Activated CD4-positive, alpha-beta T cell treated with anti-CD3 and anti-CD28 coated beads, Interleukin-2, amount 10 ng/mL, durations not matched to agents 7 days and 5 days (primary cell): Measurements from ENCODE around the gene UBA1. TPM values are rescaled to one million over a fixed set of nuclear protein-coding genes. Genes with fewer than 3 reads are reported as not detected.

Experiments
- CTCF ChIA-PET: fragments of 350-600 bp; sonication (Branson Sonifier 250); formaldehyde crosslinking; loops from one replicate; lab custom pipeline; 2021; ENCODE audit warnings: antibody characterized with exemption; lab: Charles Lee
- POLR2A ChIA-PET: fragments of 350-600 bp; sonication (Branson Sonifier 250); formaldehyde crosslinking; loops from one replicate; lab custom pipeline; 2021; ENCODE audit warnings: antibody characterized with exemption; lab: Charles Lee
- DNase-seq: peaks from one replicate; pipeline ENCODE4 v3.0.0-alpha.2; 2020
- H3K27ac Mint-ChIP-seq: one replicate; pipeline ENCODE4 v1.8.0; 2021; ENCODE audit warnings: mild to moderate bottlenecking, moderate library complexity, mixed read lengths
- H3K27me3 Mint-ChIP-seq: one replicate; pipeline ENCODE4 v1.8.0; 2021; ENCODE audit warnings: mixed read lengths
- H3K36me3 Mint-ChIP-seq: one replicate; pipeline ENCODE4 v1.8.0; 2021; ENCODE audit warnings: low read depth, mixed read lengths
- H3K4me1 Mint-ChIP-seq: one replicate; pipeline ENCODE4 v1.8.0; 2021; ENCODE audit warnings: mixed read lengths
- H3K4me3 Mint-ChIP-seq: one replicate; pipeline ENCODE4 v1.8.0; 2021; ENCODE audit warnings: mild to moderate bottlenecking, moderate library complexity, mixed read lengths
- H3K9me3 Mint-ChIP-seq: one replicate; pipeline ENCODE4 v1.8.0; 2021; ENCODE audit warnings: mixed read lengths
- total RNA-seq, 2 experiments: library from RNA; stranded (reverse); gene quantifications; one replicate each; pipeline ENCODE4 v1.2.3, GENCODE V29; 2021

Gene UBA1
- total RNA-seq, 2 experiments from 2014 or later, result 162 to 177 TPM

- ChIA-PET CTCF (no interaction called here), POLR2A (no interaction called here)
- Mint-ChIP-seq H3K4me1 (peaks cover 43% of the 10 kb centered on the region), H3K4me3 (no peak overlapping the region), H3K27me3 (no peaks in the 10 kb centered on the region), H3K36me3 (peaks cover 49% of the 10 kb centered on the region), H3K27ac (no peak overlapping the region), H3K9me3 (no peaks in the 10 kb centered on the region)
- no peak for DNase-seq
Measured at GRCh38 chrX:47198026-47198686, 4.5 kb downstream of the UBA1 start.

GRCh38 chrX:47198687-47199080 lies 5.1 kb downstream of the UBA1 start:
- Mint-ChIP-seq H3K36me3 (peaks cover 52% of the 10 kb centered on the region), H3K4me1 (peaks cover 39% of the 10 kb centered on the region), H3K9me3 (no peaks in the 10 kb centered on the region), H3K27ac (no peak overlapping the region), H3K27me3 (no peaks in the 10 kb centered on the region), H3K4me3 (no peak overlapping the region)
- no peak for DNase-seq
- ChIA-PET POLR2A (no interaction called here), CTCF (no interaction called here)

DNA sequence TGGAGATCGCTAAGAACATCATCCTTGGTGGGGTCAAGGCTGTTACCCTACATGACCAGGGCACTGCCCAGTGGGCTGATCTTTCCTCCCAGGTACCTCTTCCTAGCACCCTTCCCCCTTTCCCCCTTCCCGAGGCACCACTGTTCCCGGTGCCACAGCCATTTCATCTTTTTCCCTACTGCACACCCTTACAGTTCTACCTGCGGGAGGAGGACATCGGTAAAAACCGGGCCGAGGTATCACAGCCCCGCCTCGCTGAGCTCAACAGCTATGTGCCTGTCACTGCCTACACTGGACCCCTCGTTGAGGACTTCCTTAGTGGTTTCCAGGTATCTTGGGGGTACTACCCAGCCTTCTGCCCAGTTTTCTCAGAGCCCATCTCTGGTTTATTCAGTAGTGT lies 5.7 kb downstream of the UBA1 start:
- Mint-ChIP-seq H3K27me3 (no peaks in the 10 kb centered on the region), H3K4me1 (peaks cover 37% of the 10 kb centered on the region), H3K9me3 (no peaks in the 10 kb centered on the region), H3K27ac (no peak overlapping the region), H3K4me3 (no peak overlapping the region), H3K36me3 (peaks cover 55% of the 10 kb centered on the region)
- POLR2A ChIA-PET, result no interaction called here
- CTCF ChIA-PET, result no interaction called here
- no peak for DNase-seq

GRCh38 chrX:47200385-47201150 lies 6.9 kb downstream of the UBA1 start:
- Mint-ChIP-seq H3K4me3 (no peak overlapping the region), H3K9me3 (no peaks in the 10 kb centered on the region), H3K27ac (peak overlapping the region; percentile 54), H3K4me1 (peaks cover 31% of the 10 kb centered on the region), H3K27me3 (no peaks in the 10 kb centered on the region), H3K36me3 (peaks cover 55% of the 10 kb centered on the region)
- no peak for DNase-seq
- ChIA-PET CTCF (interaction anchor here (0.8 to 1.6 kb wide), 3 partner anchors 17 to 184 kb away, joined by 3 to 5 read pairs (median 4); no protein-coding TSS in a partner anchor), POLR2A (no interaction called here)

- Mint-ChIP-seq H3K27me3 (no peaks in the 10 kb centered on the region), H3K36me3 (peaks cover 54% of the 10 kb centered on the region), H3K4me3 (no peak overlapping the region), H3K4me1 (peaks cover 23% of the 10 kb centered on the region), H3K27ac (no peak overlapping the region), H3K9me3 (no peaks in the 10 kb centered on the region)
- DNase-seq, result no peak
- CTCF ChIA-PET, result interaction anchor here (1.6 kb wide), 1 partner anchor 16 kb away, joined by 5 read pairs; no protein-coding TSS in a partner anchor
- POLR2A ChIA-PET, result no interaction called here
Measured at GRCh38 chrX:47201345-47201944, 7.8 kb downstream of the UBA1 start.

DNA sequence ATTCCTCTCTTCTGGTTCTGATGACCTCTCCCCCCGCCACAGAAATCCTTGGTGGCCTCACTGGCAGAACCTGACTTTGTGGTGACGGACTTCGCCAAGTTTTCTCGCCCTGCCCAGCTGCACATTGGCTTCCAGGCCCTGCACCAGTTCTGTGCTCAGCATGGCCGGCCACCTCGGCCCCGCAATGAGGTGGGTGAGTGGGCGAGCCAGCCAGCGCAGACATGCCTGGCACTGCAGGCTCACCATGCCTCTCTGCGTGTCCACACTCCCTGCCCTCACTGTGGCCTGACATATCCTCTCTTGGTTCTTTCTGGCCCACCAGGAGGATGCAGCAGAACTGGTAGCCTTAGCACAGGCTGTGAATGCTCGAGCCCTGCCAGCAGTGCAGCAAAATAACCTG lies 8.7 kb downstream of the UBA1 start:
- POLR2A ChIA-PET, result no interaction called here
- no peak for DNase-seq
- no peak overlapping the region for H3K27ac Mint-ChIP-seq

DNA sequence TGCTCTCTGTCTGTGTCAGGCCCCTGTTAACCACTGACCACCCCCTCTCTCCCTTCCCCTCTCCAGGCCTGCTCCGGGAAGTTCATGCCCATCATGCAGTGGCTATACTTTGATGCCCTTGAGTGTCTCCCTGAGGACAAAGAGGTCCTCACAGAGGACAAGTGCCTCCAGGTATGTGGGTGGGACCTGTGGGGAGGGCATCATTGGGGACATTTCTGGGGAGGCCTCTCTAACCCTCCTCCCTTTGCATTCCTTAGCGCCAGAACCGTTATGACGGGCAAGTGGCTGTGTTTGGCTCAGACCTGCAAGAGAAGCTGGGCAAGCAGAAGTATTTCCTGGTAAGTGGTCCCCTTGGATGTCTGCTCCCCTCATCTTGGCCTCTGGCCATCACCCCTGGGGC lies 9.2 kb downstream of the UBA1 start:
- Mint-ChIP-seq H3K27ac (no peak overlapping the region), H3K4me3 (no peak overlapping the region), H3K36me3 (peaks cover 56% of the 10 kb centered on the region), H3K27me3 (no peaks in the 10 kb centered on the region), H3K4me1 (peaks cover 10% of the 10 kb centered on the region), H3K9me3 (no peaks in the 10 kb centered on the region)
- CTCF ChIA-PET, result no interaction called here
- DNase-seq, result no peak
- POLR2A ChIA-PET, result no interaction called here

More for the DNA sequence above, 8.7 kb downstream of the UBA1 start:
- H3K27me3 Mint-ChIP-seq, result no peaks in the 10 kb centered on the region
- H3K4me1 Mint-ChIP-seq, result peaks cover 14% of the 10 kb centered on the region
- H3K4me3 Mint-ChIP-seq, result no peak overlapping the region
- no peaks in the 10 kb centered on the region for H3K9me3 Mint-ChIP-seq
- CTCF ChIA-PET, result interaction anchor here (0.5 to 1.6 kb wide), 2 partner anchors 15 to 334 kb away, joined by 3 to 5 read pairs; no protein-coding TSS in a partner anchor
- peaks cover 56% of the 10 kb centered on the region for H3K36me3 Mint-ChIP-seq

GRCh38 chrX:47204970-47205369 lies 11.3 kb downstream of the UBA1 start:
- POLR2A ChIA-PET, result no interaction called here
- H3K4me1 Mint-ChIP-seq, result peaks cover 3% of the 10 kb centered on the region
- H3K9me3 Mint-ChIP-seq, result no peaks in the 10 kb centered on the region
- peaks cover 46% of the 10 kb centered on the region for H3K36me3 Mint-ChIP-seq
- no peaks in the 10 kb centered on the region for H3K27me3 Mint-ChIP-seq
- no peak for DNase-seq
- H3K27ac Mint-ChIP-seq, result no peak overlapping the region
- H3K4me3 Mint-ChIP-seq, result no peak overlapping the region
- CTCF ChIA-PET, result interaction anchor here (1.1 to 1.5 kb wide), 2 partner anchors 11 to 31 kb away, joined by 3 to 4 read pairs; no protein-coding TSS in a partner anchor

DNA sequence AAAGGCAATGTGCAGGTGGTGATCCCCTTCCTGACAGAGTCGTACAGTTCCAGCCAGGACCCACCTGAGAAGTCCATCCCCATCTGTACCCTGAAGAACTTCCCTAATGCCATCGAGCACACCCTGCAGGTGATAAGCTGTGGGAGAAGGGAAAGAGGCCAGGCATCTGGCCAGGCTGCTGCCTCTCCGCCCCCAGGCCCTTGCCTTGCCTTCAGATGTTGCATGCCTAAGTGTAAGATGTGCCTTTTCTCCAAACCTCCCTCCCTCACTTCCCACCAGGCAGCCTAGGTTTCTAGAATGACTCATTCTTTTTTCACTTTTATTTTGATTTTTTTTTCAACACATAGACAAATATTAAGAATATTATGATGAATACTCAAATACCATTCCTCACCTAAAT lies 12.7 kb downstream of the UBA1 start:
- ChIA-PET CTCF (interaction anchor here (1.1 kb wide), 1 partner anchor 32 kb away, joined by 3 read pairs; no protein-coding TSS in a partner anchor), POLR2A (no interaction called here)
- peaks cover 42% of the 10 kb centered on the region for H3K36me3 Mint-ChIP-seq
- H3K27ac Mint-ChIP-seq, result no peak overlapping the region
- H3K27me3 Mint-ChIP-seq, result no peaks in the 10 kb centered on the region
- no peak for DNase-seq
- no peak overlapping the region for H3K4me3 Mint-ChIP-seq
- H3K9me3 Mint-ChIP-seq, result no peaks in the 10 kb centered on the region
- H3K4me1 Mint-ChIP-seq, result peaks cover 4% of the 10 kb centered on the region

DNA sequence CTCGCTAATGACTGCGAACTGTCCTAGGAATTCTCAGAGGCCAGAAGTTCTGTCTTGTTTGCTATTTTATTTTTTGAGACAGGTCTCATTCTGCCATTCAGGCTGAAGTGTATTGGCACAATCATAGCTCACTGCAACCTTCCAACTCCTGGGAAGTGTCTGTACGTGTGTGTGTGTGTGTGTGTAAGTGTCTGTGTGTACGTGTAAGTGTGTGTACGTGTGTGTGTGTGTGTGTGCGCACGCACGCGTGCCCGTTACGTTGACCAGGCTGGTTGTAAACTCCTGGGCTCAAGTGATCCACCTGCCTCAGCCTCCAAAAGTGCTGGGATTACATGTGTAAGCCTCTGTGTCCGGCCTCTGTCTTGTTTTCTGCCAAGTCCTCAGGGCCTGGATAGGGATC lies 14.5 kb downstream of the UBA1 start:
- ChIA-PET CTCF (no interaction called here), POLR2A (no interaction called here)
- Mint-ChIP-seq H3K9me3 (no peaks in the 10 kb centered on the region), H3K36me3 (peaks cover 44% of the 10 kb centered on the region), H3K4me3 (no peak overlapping the region), H3K27me3 (no peaks in the 10 kb centered on the region), H3K27ac (no peak overlapping the region), H3K4me1 (peaks cover 5% of the 10 kb centered on the region)
- DNase-seq, result no peak

DNA sequence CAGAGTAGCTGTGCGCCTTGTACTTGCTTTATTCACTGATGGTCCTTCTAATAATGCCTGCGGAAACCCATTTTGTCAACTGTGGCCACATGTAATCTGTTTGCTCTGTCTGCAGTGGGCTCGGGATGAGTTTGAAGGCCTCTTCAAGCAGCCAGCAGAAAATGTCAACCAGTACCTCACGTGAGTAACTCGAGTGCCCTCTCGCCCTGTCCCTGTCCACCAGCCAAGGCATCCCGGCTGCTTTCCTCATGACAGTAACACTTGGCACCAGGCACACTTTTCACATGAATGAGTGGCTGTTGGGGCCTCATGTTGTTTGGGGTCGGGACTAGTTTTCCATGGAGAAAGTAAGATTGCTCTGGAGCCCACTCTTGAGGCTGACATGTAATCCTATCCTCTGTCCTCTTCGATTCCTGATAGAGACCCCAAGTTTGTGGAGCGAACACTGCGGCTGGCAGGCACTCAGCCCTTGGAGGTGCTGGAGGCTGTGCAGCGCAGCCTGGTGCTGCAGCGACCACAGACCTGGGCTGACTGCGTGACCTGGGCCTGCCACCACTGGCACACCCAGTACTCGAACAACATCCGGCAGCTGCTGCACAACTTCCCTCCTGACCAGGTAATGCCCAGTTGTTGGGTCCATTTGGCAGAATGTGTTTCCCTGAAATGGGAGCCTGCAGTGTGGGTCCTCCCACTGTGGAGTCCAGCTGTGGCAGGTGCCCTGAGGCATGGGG lies 16.0 kb downstream of the UBA1 start:
- ChIA-PET CTCF (no interaction called here), POLR2A (no interaction called here)
- Mint-ChIP-seq H3K27ac (peak overlapping the region; percentile 19), H3K9me3 (no peaks in the 10 kb centered on the region), H3K4me3 (no peak overlapping the region), H3K36me3 (peaks cover 44% of the 10 kb centered on the region), H3K27me3 (no peaks in the 10 kb centered on the region), H3K4me1 (peaks cover 5% of the 10 kb centered on the region)
- DNase-seq, result no peak

- POLR2A ChIA-PET, result no interaction called here
- H3K4me1 Mint-ChIP-seq, result peaks cover 2% of the 10 kb centered on the region
- H3K27me3 Mint-ChIP-seq, result no peaks in the 10 kb centered on the region
- H3K4me3 Mint-ChIP-seq, result no peak overlapping the region
- H3K27ac Mint-ChIP-seq, result no peak overlapping the region
- DNase-seq, result no peak
- CTCF ChIA-PET, result no interaction called here
- peaks cover 39% of the 10 kb centered on the region for H3K36me3 Mint-ChIP-seq
- H3K9me3 Mint-ChIP-seq, result no peaks in the 10 kb centered on the region
Measured at GRCh38 chrX:47210661-47211425, 17.2 kb downstream of the UBA1 start.
